GM23338 (cell line): ENCODE results near the gene TMEM117. TPM values are rescaled to one million over a fixed set of nuclear protein-coding genes. Genes with fewer than 3 reads are reported as not detected.

ENCODE experiments used
- ATAC-seq: fragments of 200-7000 bp; cut with Tn5 transposase; 3 replicates; pipeline ENCODE4 v1.9.1; 2020
- DNase-seq: peaks from one replicate; pipeline ENCODE4 v3.0.0-alpha.2; 2015; ENCODE audit warnings: low spot score
- H2AFZ ChIP-seq: fragments of 200-600 bp; sonication (generic); 2 replicates; pipeline ENCODE4 v1.8.0; 2016; ENCODE audit warnings: antibody characterized with exemption, mild to moderate bottlenecking, moderate library complexity
- H3F3A ChIP-seq: fragments of 200-600 bp; sonication (generic); replicated peaks from 2 replicates; pipeline ENCODE4 v1.8.0; 2017; ENCODE audit warnings: antibody characterized with exemption, mixed run types, low read depth
- H3K27ac ChIP-seq: fragments of 200-600 bp; sonication (generic); 2 replicates; pipeline ENCODE4 v1.6.1; 2016; ENCODE audit warnings: low read depth
- H3K27me3 ChIP-seq: fragments of 200-600 bp; sonication (generic); 2 replicates; pipeline ENCODE4 v1.8.0; 2016; ENCODE audit warnings: mild to moderate bottlenecking, mixed run types, moderate library complexity; ENCODE audit not compliant: insufficient read depth
- H3K36me3 ChIP-seq: fragments of 200-600 bp; sonication (generic); 2 replicates; pipeline ENCODE4 v1.8.0; 2016; ENCODE audit warnings: mild to moderate bottlenecking; ENCODE audit not compliant: insufficient read depth
- H3K4me1 ChIP-seq: fragments of 200-600 bp; sonication (generic); 2 replicates; pipeline ENCODE4 v1.8.0; 2016; ENCODE audit warnings: mild to moderate bottlenecking, moderate library complexity; ENCODE audit not compliant: insufficient read depth
- H3K4me2 ChIP-seq: fragments of 200-600 bp; sonication (generic); 2 replicates; pipeline ENCODE4 v1.7.1; 2017; ENCODE audit warnings: mixed run types
- H3K4me3 ChIP-seq: fragments of 200-600 bp; sonication (generic); 2 replicates; pipeline ENCODE4 v1.6.1; 2016; ENCODE audit warnings: mixed run types
- H3K79me2 ChIP-seq: fragments of 200-600 bp; sonication (generic); replicated peaks from 2 replicates; pipeline ENCODE4 v1.8.0; 2017; ENCODE audit warnings: mild to moderate bottlenecking; ENCODE audit not compliant: insufficient read depth
- H3K9me2 ChIP-seq: fragments of 200-600 bp; sonication (generic); 2 replicates; pipeline ENCODE4 v1.8.0; 2017; ENCODE audit not compliant: insufficient read depth
- H4K20me1 ChIP-seq: fragments of 200-600 bp; sonication (generic); replicated peaks from 2 replicates; pipeline ENCODE4 v1.8.0; 2017; ENCODE audit warnings: mild to moderate bottlenecking; ENCODE audit not compliant: insufficient read depth
- H3K27ac Mint-ChIP-seq: 2 replicates; pipeline ENCODE4 v1.8.0; 2020; ENCODE audit warnings: inconsistent platforms, mild to moderate bottlenecking, moderate library complexity, mixed read lengths
- H3K27me3 Mint-ChIP-seq: 3 replicates; pipeline ENCODE4 v1.8.0; 2022; ENCODE audit warnings: low read depth, mild to moderate bottlenecking, moderate library complexity, mixed read lengths, inconsistent platforms; ENCODE audit not compliant: insufficient read depth, poor library complexity
- H3K36me3 Mint-ChIP-seq: 3 replicates; pipeline ENCODE4 v1.8.0; 2021; ENCODE audit warnings: low read depth, mild to moderate bottlenecking, inconsistent platforms, moderate library complexity, mixed read lengths
- H3K4me1 Mint-ChIP-seq: 3 replicates; pipeline ENCODE4 v1.8.0; 2020; ENCODE audit warnings: mild to moderate bottlenecking, inconsistent platforms, mixed read lengths
- H3K4me3 Mint-ChIP-seq: 3 replicates; pipeline ENCODE4 v1.8.0; 2021; ENCODE audit warnings: moderate library complexity, mild to moderate bottlenecking, inconsistent platforms, mixed read lengths
- H3K9me3 Mint-ChIP-seq: 3 replicates; pipeline ENCODE4 v1.8.0; 2020; ENCODE audit warnings: moderate library complexity, mild to moderate bottlenecking, inconsistent platforms, mixed read lengths
- CREB1 ChIP-seq: fragments of 250-450 bp; sonication (Bioruptor Pico); IDR thresholded peaks from 2 replicates; pipeline ENCODE4 v1.5.0; 2020; ENCODE audit warnings: low read depth, mild to moderate bottlenecking, moderate library complexity
- CTCF ChIP-seq, 2 experiments: fragments of 200-600 bp in 1 of 2; sonication (generic) in 1 of 2; conservative IDR thresholded peaks; 2 replicates each; pipeline versions ENCODE4 v1.5.1 to v1.6.1; 2016 to 2017; ENCODE audit warnings: antibody characterized with exemption in 2 of 2, low read depth in 2 of 2, mild to moderate bottlenecking in 2 of 2, moderate library complexity in 1 of 2
- ETS1 ChIP-seq: IDR thresholded peaks from 2 replicates; pipeline ENCODE4 v1.6.1; 2016; ENCODE audit warnings: antibody characterized with exemption
- EZH2 ChIP-seq: fragments of 200-600 bp; sonication (generic); IDR thresholded peaks from one replicate; pipeline ENCODE4 v1.8.0; 2017; ENCODE audit warnings: antibody characterized with exemption, mild to moderate bottlenecking, low read depth; ENCODE audit not compliant: unreplicated experiment
- EZH2phosphoT487 ChIP-seq: fragments of 200-600 bp; sonication (generic); IDR thresholded peaks from one replicate; pipeline ENCODE4 v1.8.1; 2018; ENCODE audit warnings: antibody characterized with exemption; ENCODE audit not compliant: unreplicated experiment
- JUNB ChIP-seq: IDR thresholded peaks from one replicate; pipeline ENCODE4 v1.6.1; 2016; ENCODE audit warnings: antibody characterized with exemption; ENCODE audit not compliant: unreplicated experiment
- NANOG ChIP-seq: IDR thresholded peaks from 2 replicates; pipeline ENCODE4 v1.6.1; 2016; ENCODE audit warnings: antibody characterized with exemption, borderline replicate concordance
- POLR2AphosphoS5 ChIP-seq: IDR thresholded peaks from 2 replicates; pipeline ENCODE4 v1.6.1; 2016; ENCODE audit warnings: antibody characterized with exemption, low read depth
- REST ChIP-seq: IDR thresholded peaks from one replicate; pipeline ENCODE4 v1.6.1; 2018; ENCODE audit warnings: antibody characterized with exemption; ENCODE audit not compliant: unreplicated experiment
- STAT1 ChIP-seq: IDR thresholded peaks from one replicate; pipeline ENCODE4 v1.6.1; 2016; ENCODE audit warnings: antibody characterized with exemption; ENCODE audit not compliant: unreplicated experiment
- ZNF114 ChIP-seq: fragments of 250-450 bp; sonication (Bioruptor Pico); IDR thresholded peaks from 2 replicates; pipeline ENCODE4 v1.5.0; 2020; ENCODE audit warnings: mild to moderate bottlenecking, moderate library complexity
- ZNF331 ChIP-seq: fragments of 250-450 bp; sonication (Bioruptor Pico); IDR thresholded peaks from 2 replicates; pipeline ENCODE4 v1.5.0; 2020; ENCODE audit warnings: low read depth, mild to moderate bottlenecking, moderate library complexity
- ZNF462 ChIP-seq: fragments of 250-450 bp; sonication (Bioruptor Pico); IDR thresholded peaks from 2 replicates; pipeline ENCODE4 v1.5.0; 2020; ENCODE audit warnings: mild to moderate bottlenecking, moderate library complexity
- polyA plus RNA-seq: library from polyadenylated mRNA; unstranded; fragments of >200 nt; fragmentation: Nextera tagmentation; extraction: Ambion mirVana; gene quantifications from 2 replicates; pipeline ENCODE4 v1.2.1, GENCODE V29; 2016
- total RNA-seq: library from RNA; depleted of rRNA; stranded (reverse); fragments of >200 nt; shearing (Covaris generic); gene quantifications from 2 replicates; pipeline ENCODE4 v1.2.3, GENCODE V29; 2014

Gene TMEM117
- total and polyA plus RNA-seq, 2 experiments from 2014 or later, result 0.94 to 1.6 TPM

GRCh38 chr12:44294649-44295048 is 458.8 kb downstream of the TMEM117 start:
- H2AFZ ChIP-seq, result no peak overlapping the region
- no peak overlapping the region for H3K4me3 ChIP-seq
- H3K4me1 Mint-ChIP-seq, result peaks cover 11% of the 10 kb centered on the region; the same call in 2 of the 3 replicates
- H4K20me1 ChIP-seq, result no peaks in the 10 kb centered on the region
- ATAC-seq, result no peak
- H3K27ac Mint-ChIP-seq, result no peak overlapping the region
- TF ChIP-seq POLR2AphosphoS5 (no peak), EZH2phosphoT487 (no peak), EZH2 (no peak), JUNB (no peak), REST (no peak), NANOG (no peak), ZNF331 (no peak), ZNF114 (no peak), CTCF (conservative IDR thresholded peaks at IDR 0.05; ENCODE audit: low read depth in 2 of 2) (no peak), STAT1 (no peak), ZNF462 (CRISPR knock-in tag) (no peak), ETS1 (no peak), CREB1 (CRISPR knock-in tag) (no peak)
- no peaks in the 10 kb centered on the region for H3F3A ChIP-seq
- H3K79me2 ChIP-seq, result no peaks in the 10 kb centered on the region
- no peak overlapping the region for H3K27ac ChIP-seq
- H3K4me1 ChIP-seq, result peaks cover 5% of the 10 kb centered on the region; the same call in 1 of the 2 replicates
- no peaks in the 10 kb centered on the region for H3K27me3 ChIP-seq
- H3K9me2 ChIP-seq, result 0 out of 2 replicates have a peak, but pooled peaks cover 4% of the 10 kb centered on the region
- H3K27me3 Mint-ChIP-seq, result peaks cover 10% of the 10 kb centered on the region
- H3K36me3 Mint-ChIP-seq, result no peaks in the 10 kb centered on the region
- no peak for DNase-seq
- H3K36me3 ChIP-seq, result no peaks in the 10 kb centered on the region
- H3K4me2 ChIP-seq, result no peak overlapping the region
- 0 out of 3 replicates have a peak, but pooled peaks cover 4% of the 10 kb centered on the region for H3K9me3 Mint-ChIP-seq
- no peak overlapping the region for H3K4me3 Mint-ChIP-seq
